IMR-90 (cell line): ENCODE measurements around the gene GSTK1. TPM values are rescaled to one million over a fixed set of nuclear protein-coding genes. Genes with fewer than 3 reads are reported as not detected.

Experiments used
- ATAC-seq: fragments of 200-7000 bp; cut with Tn5 transposase; 2 replicates; pipeline ENCODE4 v1.9.1; 2020; ENCODE audit warnings: low read depth, mild to moderate bottlenecking, moderate library complexity
- BruUV-seq: library from RNA; stranded (reverse); fragments of 400-500 nt; replicated peaks from 2 replicates; lab custom pipeline; 2021; lab: Mats Ljungman, UMichigan
- CTCF ChIA-PET: fragments of 300-600 bp; formaldehyde crosslinking; extraction: SDS; loops from one replicate; lab custom pipeline; 2021; ENCODE audit warnings: antibody characterized with exemption; lab: Yijun Ruan, JAX
- POLR2A ChIA-PET: fragments of 300-600 bp; sonication (Branson Sonifier 250); formaldehyde crosslinking; loops from one replicate; lab custom pipeline; 2022; ENCODE audit warnings: antibody characterized with exemption; ENCODE audit not compliant: unreplicated experiment; lab: Charles Lee
- DNase-seq: peaks from one replicate; pipeline ENCODE4 v3.0.0; 2013
- H2AFZ ChIP-seq: replicated peaks from 2 replicates; pipeline ENCODE3; 2013; ENCODE audit warnings: low read length, mild to moderate bottlenecking; ENCODE audit not compliant: poor library complexity
- H2AK5ac ChIP-seq: 2 replicates; pipeline ENCODE4 v1.6.1; 2013; ENCODE audit warnings: low read depth, low read length, inconsistent platforms
- H2AK9ac ChIP-seq: replicated peaks from 2 replicates; pipeline ENCODE3; 2013; ENCODE audit warnings: mild to moderate bottlenecking, low read depth, low read length, moderate library complexity; ENCODE audit not compliant: poor library complexity
- H2BK120ac ChIP-seq: 2 replicates; pipeline ENCODE4 v1.6.1; 2013; ENCODE audit warnings: low read depth, low read length, inconsistent platforms
- H2BK15ac ChIP-seq: 3 replicates; pipeline ENCODE4 v1.6.1; 2013; ENCODE audit warnings: low read depth, low read length, inconsistent platforms
- H2BK20ac ChIP-seq: 2 replicates; pipeline ENCODE4 v1.6.1; 2013; ENCODE audit warnings: low read depth, mild to moderate bottlenecking, inconsistent platforms, low read length, moderate library complexity
- H2BK5ac ChIP-seq: 2 replicates; pipeline ENCODE4 v1.6.1; 2013; ENCODE audit warnings: mild to moderate bottlenecking, low read depth, low read length, inconsistent platforms; ENCODE audit not compliant: poor library complexity, severe bottlenecking
- H3K14ac ChIP-seq: replicated peaks from 2 replicates; pipeline ENCODE4 v1.6.1; 2013; ENCODE audit warnings: low read depth, low read length, inconsistent platforms
- H3K18ac ChIP-seq: 2 replicates; pipeline ENCODE4 v1.6.1; 2013; ENCODE audit warnings: low read depth, low read length, control low read depth
- H3K23ac ChIP-seq: 2 replicates; pipeline ENCODE4 v1.6.1; 2013; ENCODE audit warnings: low read depth, low read length, inconsistent platforms
- H3K27ac ChIP-seq: 2 replicates; pipeline ENCODE4 v1.5.1; 2013; ENCODE audit warnings: mild to moderate bottlenecking, control low read depth, low read length; ENCODE audit not compliant: insufficient read depth
- H3K27me3 ChIP-seq: 2 replicates; pipeline ENCODE4 v1.6.1; 2013; ENCODE audit warnings: low read length; ENCODE audit not compliant: control insufficient read depth, insufficient read depth
- H3K36me3 ChIP-seq: 2 replicates; pipeline ENCODE4 v1.6.1; 2013; ENCODE audit warnings: low read length, mixed read lengths; ENCODE audit not compliant: control insufficient read depth, insufficient read depth
- H3K4ac ChIP-seq: 2 replicates; pipeline ENCODE4 v1.6.1; 2013; ENCODE audit warnings: low read depth, low read length, inconsistent platforms
- H3K4me1 ChIP-seq: 2 replicates; pipeline ENCODE4 v1.6.1; 2013; ENCODE audit warnings: low read length, mixed read lengths; ENCODE audit not compliant: control insufficient read depth, insufficient read depth
- H3K4me2 ChIP-seq: 2 replicates; pipeline ENCODE4 v1.6.1; 2013; ENCODE audit warnings: low read depth, mild to moderate bottlenecking, control low read depth, low read length, moderate library complexity
- H3K4me3 ChIP-seq: 2 replicates; pipeline ENCODE4 v1.5.1; 2013; ENCODE audit warnings: low read depth, mild to moderate bottlenecking, control low read depth, low read length, moderate library complexity; ENCODE audit not compliant: insufficient read depth
- H3K56ac ChIP-seq: 2 replicates; pipeline ENCODE4 v1.6.1; 2013; ENCODE audit warnings: low read length, inconsistent platforms; ENCODE audit not compliant: insufficient read depth; ENCODE audit errors: extremely low read depth
- H3K79me1 ChIP-seq, 2 experiments: 2 replicates each; pipeline ENCODE4 v1.6.1; 2013; ENCODE audit warnings: low read length in 2 of 2, inconsistent platforms in 1 of 2, low read depth in 1 of 2
- H3K9ac ChIP-seq: 2 replicates; pipeline ENCODE4 v1.6.1; 2013; ENCODE audit warnings: low read depth, low read length, control low read depth
- H3K9me1 ChIP-seq: 2 replicates; pipeline ENCODE4 v1.6.1; 2013; ENCODE audit warnings: low read length, inconsistent platforms; ENCODE audit not compliant: insufficient read depth
- H3K9me3 ChIP-seq: 2 replicates; pipeline ENCODE4 v1.6.1; 2013; ENCODE audit warnings: low read length; ENCODE audit not compliant: control insufficient read depth, insufficient read depth
- H4K20me1 ChIP-seq: 2 replicates; pipeline ENCODE4 v1.6.1; 2013; ENCODE audit warnings: low read length, inconsistent platforms; ENCODE audit not compliant: insufficient read depth
- H4K5ac ChIP-seq: 2 replicates; pipeline ENCODE4 v1.6.1; 2013; ENCODE audit warnings: mild to moderate bottlenecking, low read depth, low read length, control low read depth
- H4K8ac ChIP-seq, 2 experiments: 2 replicates each; pipeline ENCODE4 v1.6.1; 2013; ENCODE audit warnings: low read depth in 2 of 2, low read length in 2 of 2, control low read depth in 1 of 2, inconsistent platforms in 1 of 2
- H4K91ac ChIP-seq: 2 replicates; pipeline ENCODE4 v1.6.1; 2013; ENCODE audit warnings: low read depth, low read length, inconsistent platforms; ENCODE audit not compliant: insufficient read depth
- BHLHE40 ChIP-seq: fragments of 150-350 bp; IDR thresholded peaks from 2 replicates; pipeline ENCODE4 v1.6.1; 2016; ENCODE audit warnings: mild to moderate bottlenecking, low read depth, low read length
- CEBPB ChIP-seq: IDR thresholded peaks from 2 replicates; pipeline ENCODE4 v1.6.1; 2012; ENCODE audit warnings: low read depth, low read length, improper control_type of control experiment
- CHD1 ChIP-seq: IDR thresholded peaks from 2 replicates; pipeline ENCODE4 v1.6.1; 2012; ENCODE audit warnings: low read depth, low read length, improper control_type of control experiment
- FOS ChIP-seq: fragments of 150-350 bp; IDR thresholded peaks from 2 replicates; pipeline ENCODE4 v1.6.1; 2016; ENCODE audit warnings: low read depth, low read length
- MAFK ChIP-seq: IDR thresholded peaks from 2 replicates; pipeline ENCODE4 v1.6.1; 2012; ENCODE audit warnings: low read depth, low read length, improper control_type of control experiment
- MAZ ChIP-seq: IDR thresholded peaks from 2 replicates; pipeline ENCODE4 v1.6.1; 2012; ENCODE audit warnings: low read depth, mild to moderate bottlenecking, low read length, improper control_type of control experiment, moderate library complexity, borderline replicate concordance
- MXI1 ChIP-seq: IDR thresholded peaks from 2 replicates; pipeline ENCODE4 v1.6.1; 2012; ENCODE audit warnings: low read depth, mild to moderate bottlenecking, low read length, moderate library complexity, borderline replicate concordance
- RAD21 ChIP-seq: IDR thresholded peaks from 2 replicates; pipeline ENCODE4 v1.6.1; 2012; ENCODE audit warnings: low read length, improper control_type of control experiment
- RCOR1 ChIP-seq: IDR thresholded peaks from 2 replicates; pipeline ENCODE4 v1.6.1; 2012; ENCODE audit warnings: mild to moderate bottlenecking, low read length, improper control_type of control experiment; ENCODE audit not compliant: insufficient replicate concordance
- RFX5 ChIP-seq: IDR thresholded peaks from 2 replicates; pipeline ENCODE4 v1.8.0; 2012; ENCODE audit warnings: low read depth, mild to moderate bottlenecking, low read length, moderate library complexity
- SMC3 ChIP-seq: fragments of 150-350 bp; IDR thresholded peaks from 2 replicates; pipeline ENCODE4 v1.6.1; 2016; ENCODE audit warnings: low read depth, mild to moderate bottlenecking, antibody characterized with exemption, low read length, moderate library complexity
- WGBS, 2 experiments: methylation state at CpG; one replicate each; pipeline versions ENCODE4 v1.1.5 to v1.1.7; 2013; ENCODE audit warnings: missing lambda C conversion rate in 2 of 2; ENCODE audit not compliant: insufficient read length in 1 of 2; ENCODE audit errors: extremely low coverage in 2 of 2; 5-methylcytosine and 5-hydroxymethylcytosine counted together
- dilution Hi-C: fragments of 300-500 bp; cut with HindIII; formaldehyde crosslinking; loops from one replicate; pipeline ENCODE4 v1.14.3; 2018; ENCODE audit warnings: low sequenced_read_pairs; ENCODE audit not compliant: unreplicated experiment
- in situ Hi-C: fragments of 300-500 bp; cut with MboI; formaldehyde crosslinking; loops from 3 replicates; pipeline ENCODE4 v1.14.3; 2019; ENCODE audit warnings: low sequenced_read_pairs, inconsistent platforms, mixed read lengths
- intact Hi-C: fragments of 100-400 bp; cut with micrococcal nuclease; formaldehyde crosslinking; loops from 2 replicates; pipeline ENCODE4 v1.10.0; 2022
- polyA plus RNA-seq, 3 experiments: library from polyadenylated mRNA; depleted of rRNA; stranded (reverse); fragments of >200 nt; gene quantifications; 2 replicates each; pipeline ENCODE4 v1.2.3, GENCODE V29; 2012; ENCODE audit warnings: low replicate concordance in 1 of 3
- total RNA-seq: library from RNA; depleted of rRNA; stranded (reverse); fragments of >200 nt; gene quantifications from 2 replicates; pipeline ENCODE4 v1.2.3, GENCODE V29; 2012
- TF ChIP-seq, protein P1 (sequence below): fragments of 150-350 bp; IDR thresholded peaks from 2 replicates; pipeline ENCODE4 v1.6.1; 2017; ENCODE audit warnings: mild to moderate bottlenecking, antibody characterized with exemption, low read length, low read depth
- TF ChIP-seq, protein P2 (sequence below): conservative IDR thresholded peaks from 2 replicates; pipeline ENCODE4 v1.5.1; 2012; ENCODE audit warnings: mild to moderate bottlenecking, low read depth, low read length, improper control_type of control experiment

The GSTK1 gene
- total and polyA plus RNA-seq, 2 of the 4 experiments (the other 2 are of a cell fraction), result 64.9 to 111 TPM

DNA sequence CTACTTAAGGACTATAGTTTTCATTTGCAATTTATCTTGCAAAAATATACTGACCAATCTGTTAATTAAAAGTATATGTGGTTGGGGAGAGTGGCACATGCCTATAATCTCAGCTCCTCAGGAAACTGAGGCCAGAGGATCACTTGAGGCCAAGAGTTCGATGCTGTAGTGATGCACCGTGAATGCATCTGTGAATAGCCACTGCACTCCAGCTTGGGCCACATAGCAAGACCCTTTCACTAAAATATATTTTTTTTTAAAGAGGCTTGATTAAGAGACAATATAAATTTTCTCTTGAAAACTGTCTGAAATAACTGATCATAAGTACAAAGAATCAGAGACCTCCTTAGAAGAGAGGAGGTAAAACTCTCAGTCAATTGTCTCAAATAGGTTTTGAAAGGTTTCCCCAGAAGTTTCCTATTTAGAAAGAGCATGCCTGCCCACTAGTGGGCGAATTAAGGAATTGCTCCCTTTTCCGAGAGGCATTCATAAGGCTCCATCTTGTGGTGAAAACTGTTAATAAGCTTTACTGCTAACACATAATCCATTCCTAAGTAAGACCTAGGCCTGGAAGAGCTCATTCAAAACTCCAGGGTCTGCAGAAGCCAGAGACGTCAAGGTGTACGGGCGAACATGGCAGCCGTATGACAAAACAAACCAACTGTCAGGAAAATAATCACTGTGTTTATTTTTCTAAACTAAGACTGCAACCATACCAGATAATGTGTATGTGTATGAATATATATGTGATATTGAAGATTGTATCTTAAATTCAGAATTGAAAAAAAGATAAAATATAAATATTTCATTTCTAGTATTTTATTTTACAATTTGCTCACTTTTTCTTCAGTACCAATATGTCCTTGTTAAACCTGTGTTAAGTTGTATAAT lies 48.2 kb upstream of the GSTK1 start:
- no peak overlapping the region for H4K8ac ChIP-seq
- H3K56ac ChIP-seq, result no peak overlapping the region
- H2BK15ac ChIP-seq, result no peak overlapping the region
- no peak overlapping the region for H3K4ac ChIP-seq
- H3K4me1 ChIP-seq, result no peaks in the 10 kb centered on the region
- H2AK9ac ChIP-seq, result no peak overlapping the region
- no peaks in the 10 kb centered on the region for H4K20me1 ChIP-seq
- ChIA-PET POLR2A (no interaction called here), CTCF (interaction anchor here (0.6 to 6.3 kb wide), 27 partner anchors 9 to 680 kb away, joined by 3 to 69 read pairs (median 4); partner anchors contain the start of gene TAS2R39)
- dilution Hi-C loops (no loop called here), in situ Hi-C loops (loop anchor here (5.0 to 25.0 kb wide), 4 partner anchors 203 to 878 kb away; partner anchors contain the start of gene EPHB6), intact Hi-C loops (loop anchor here (1.0 kb wide), 2 partner anchors 207 to 361 kb away; no protein-coding TSS in a partner anchor)
- no peak overlapping the region for H3K4me2 ChIP-seq
- no peak overlapping the region for H2AFZ ChIP-seq
- no peak overlapping the region for H4K5ac ChIP-seq
- H3K9ac ChIP-seq, result no peak overlapping the region
- H3K9me1 ChIP-seq, result no peaks in the 10 kb centered on the region
- H2BK20ac ChIP-seq, result no peak overlapping the region
- no TSS peak for BruUV-seq
- H2BK5ac ChIP-seq, result no peak overlapping the region
- no peak overlapping the region for H3K27ac ChIP-seq
- no peak overlapping the region for H3K18ac ChIP-seq
- no peak overlapping the region for H3K4me3 ChIP-seq
- H2BK120ac ChIP-seq, result no peak overlapping the region
- no peak overlapping the region for H2AK5ac ChIP-seq
- H3K79me1 ChIP-seq, result no peaks in the 10 kb centered on the region
- no peak overlapping the region for H3K14ac ChIP-seq
- H3K23ac ChIP-seq, result no peak overlapping the region
- no peaks in the 10 kb centered on the region for H3K9me3 ChIP-seq
- H3K27me3 ChIP-seq, result peaks cover 2% of the 10 kb centered on the region; the same call in 1 of the 2 replicates
- H4K91ac ChIP-seq, result no peak overlapping the region
- DNase-seq, result peak; percentile 85
- ATAC-seq, result peak; percentile 98
- H3K36me3 ChIP-seq, result no peaks in the 10 kb centered on the region
- no CpG with 5 or more reads among the region's 8 CpGs for WGBS, 2 experiments
- no peak for TF ChIP-seq RFX5
- TF ChIP-seq FOS, result no peak
- TF ChIP-seq, protein P1, sequence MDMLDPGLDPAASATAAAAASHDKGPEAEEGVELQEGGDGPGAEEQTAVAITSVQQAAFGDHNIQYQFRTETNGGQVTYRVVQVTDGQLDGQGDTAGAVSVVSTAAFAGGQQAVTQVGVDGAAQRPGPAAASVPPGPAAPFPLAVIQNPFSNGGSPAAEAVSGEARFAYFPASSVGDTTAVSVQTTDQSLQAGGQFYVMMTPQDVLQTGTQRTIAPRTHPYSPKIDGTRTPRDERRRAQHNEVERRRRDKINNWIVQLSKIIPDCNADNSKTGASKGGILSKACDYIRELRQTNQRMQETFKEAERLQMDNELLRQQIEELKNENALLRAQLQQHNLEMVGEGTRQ, result no peak
- no peak for TF ChIP-seq MAZ
- no peak for TF ChIP-seq RCOR1
- TF ChIP-seq SMC3, result peak; percentile 96
- no peak for TF ChIP-seq CEBPB
- no peak for TF ChIP-seq CHD1
- TF ChIP-seq BHLHE40, result no peak
- peak; percentile 94 for TF ChIP-seq RAD21
- no peak for TF ChIP-seq MAFK
- TF ChIP-seq, protein P2, sequence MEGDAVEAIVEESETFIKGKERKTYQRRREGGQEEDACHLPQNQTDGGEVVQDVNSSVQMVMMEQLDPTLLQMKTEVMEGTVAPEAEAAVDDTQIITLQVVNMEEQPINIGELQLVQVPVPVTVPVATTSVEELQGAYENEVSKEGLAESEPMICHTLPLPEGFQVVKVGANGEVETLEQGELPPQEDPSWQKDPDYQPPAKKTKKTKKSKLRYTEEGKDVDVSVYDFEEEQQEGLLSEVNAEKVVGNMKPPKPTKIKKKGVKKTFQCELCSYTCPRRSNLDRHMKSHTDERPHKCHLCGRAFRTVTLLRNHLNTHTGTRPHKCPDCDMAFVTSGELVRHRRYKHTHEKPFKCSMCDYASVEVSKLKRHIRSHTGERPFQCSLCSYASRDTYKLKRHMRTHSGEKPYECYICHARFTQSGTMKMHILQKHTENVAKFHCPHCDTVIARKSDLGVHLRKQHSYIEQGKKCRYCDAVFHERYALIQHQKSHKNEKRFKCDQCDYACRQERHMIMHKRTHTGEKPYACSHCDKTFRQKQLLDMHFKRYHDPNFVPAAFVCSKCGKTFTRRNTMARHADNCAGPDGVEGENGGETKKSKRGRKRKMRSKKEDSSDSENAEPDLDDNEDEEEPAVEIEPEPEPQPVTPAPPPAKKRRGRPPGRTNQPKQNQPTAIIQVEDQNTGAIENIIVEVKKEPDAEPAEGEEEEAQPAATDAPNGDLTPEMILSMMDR, result peak; percentile 100
- no peak for TF ChIP-seq MXI1
